Osteocyte (in vitro differentiated cells): Measurements from ENCODE around the gene MEIS2. TPM values are rescaled to one million over a fixed set of nuclear protein-coding genes. Genes with fewer than 3 reads are reported as not detected.

Source experiments
- DNase-seq: peaks from one replicate; pipeline ENCODE4 v3.0.0; 2021; ENCODE audit warnings: mixed read lengths; ENCODE audit not compliant: unreplicated experiment; ENCODE audit errors: extremely low spot score
- H3K27ac Mint-ChIP-seq: one replicate; pipeline ENCODE4 v1.8.0; 2021; ENCODE audit warnings: mild to moderate bottlenecking, mixed read lengths; ENCODE audit not compliant: unreplicated experiment
- H3K27me3 Mint-ChIP-seq: one replicate; pipeline ENCODE4 v1.8.0; 2021; ENCODE audit warnings: mixed read lengths; ENCODE audit not compliant: unreplicated experiment
- H3K36me3 Mint-ChIP-seq: one replicate; pipeline ENCODE4 v1.8.0; 2021; ENCODE audit warnings: mixed read lengths; ENCODE audit not compliant: unreplicated experiment
- H3K4me1 Mint-ChIP-seq: one replicate; pipeline ENCODE4 v1.8.0; 2021; ENCODE audit warnings: mixed read lengths; ENCODE audit not compliant: unreplicated experiment
- H3K4me3 Mint-ChIP-seq: one replicate; pipeline ENCODE4 v1.8.0; 2021; ENCODE audit warnings: mild to moderate bottlenecking, moderate library complexity, mixed read lengths; ENCODE audit not compliant: unreplicated experiment
- H3K9me3 Mint-ChIP-seq: one replicate; pipeline ENCODE4 v1.8.0; 2021; ENCODE audit warnings: mixed read lengths; ENCODE audit not compliant: unreplicated experiment
- total RNA-seq: library from RNA; stranded (reverse); gene quantifications from 2 replicates; pipeline ENCODE4 v1.2.1, GENCODE V29; 2021
- TF ChIP-seq, protein P1 (sequence below): fragments of 200-600 bp; sonication (generic); IDR thresholded peaks from 2 replicates; pipeline ENCODE4 v1.5.0; 2021; ENCODE audit warnings: antibody characterized with exemption, mild to moderate bottlenecking, moderate library complexity

The MEIS2 gene
- total RNA-seq, 1 donor from 2014 or later, result 79.9 TPM

- Mint-ChIP-seq H3K27ac (peak overlapping the region; percentile 15), H3K4me3 (no peak overlapping the region), H3K36me3 (peaks cover 32% of the 10 kb centered on the region), H3K27me3 (no peaks in the 10 kb centered on the region), H3K4me1 (peaks cover 16% of the 10 kb centered on the region), H3K9me3 (no peaks in the 10 kb centered on the region)
- DNase-seq, result no peak
- TF ChIP-seq, protein P1, sequence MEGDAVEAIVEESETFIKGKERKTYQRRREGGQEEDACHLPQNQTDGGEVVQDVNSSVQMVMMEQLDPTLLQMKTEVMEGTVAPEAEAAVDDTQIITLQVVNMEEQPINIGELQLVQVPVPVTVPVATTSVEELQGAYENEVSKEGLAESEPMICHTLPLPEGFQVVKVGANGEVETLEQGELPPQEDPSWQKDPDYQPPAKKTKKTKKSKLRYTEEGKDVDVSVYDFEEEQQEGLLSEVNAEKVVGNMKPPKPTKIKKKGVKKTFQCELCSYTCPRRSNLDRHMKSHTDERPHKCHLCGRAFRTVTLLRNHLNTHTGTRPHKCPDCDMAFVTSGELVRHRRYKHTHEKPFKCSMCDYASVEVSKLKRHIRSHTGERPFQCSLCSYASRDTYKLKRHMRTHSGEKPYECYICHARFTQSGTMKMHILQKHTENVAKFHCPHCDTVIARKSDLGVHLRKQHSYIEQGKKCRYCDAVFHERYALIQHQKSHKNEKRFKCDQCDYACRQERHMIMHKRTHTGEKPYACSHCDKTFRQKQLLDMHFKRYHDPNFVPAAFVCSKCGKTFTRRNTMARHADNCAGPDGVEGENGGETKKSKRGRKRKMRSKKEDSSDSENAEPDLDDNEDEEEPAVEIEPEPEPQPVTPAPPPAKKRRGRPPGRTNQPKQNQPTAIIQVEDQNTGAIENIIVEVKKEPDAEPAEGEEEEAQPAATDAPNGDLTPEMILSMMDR, result no peak
These were observed 55.3 kb downstream of the MEIS2 start for GRCh38 chr15:37044915-37045648.

- Mint-ChIP-seq H3K36me3 (peaks cover 28% of the 10 kb centered on the region), H3K27ac (no peak overlapping the region), H3K9me3 (no peaks in the 10 kb centered on the region), H3K4me1 (peaks cover 38% of the 10 kb centered on the region), H3K27me3 (no peaks in the 10 kb centered on the region), H3K4me3 (no peak overlapping the region)
- TF ChIP-seq, protein P1, result no peak
- DNase-seq, result no peak
These were observed 58.5 kb downstream of the MEIS2 start for GRCh38 chr15:37041836-37042235.

DNA sequence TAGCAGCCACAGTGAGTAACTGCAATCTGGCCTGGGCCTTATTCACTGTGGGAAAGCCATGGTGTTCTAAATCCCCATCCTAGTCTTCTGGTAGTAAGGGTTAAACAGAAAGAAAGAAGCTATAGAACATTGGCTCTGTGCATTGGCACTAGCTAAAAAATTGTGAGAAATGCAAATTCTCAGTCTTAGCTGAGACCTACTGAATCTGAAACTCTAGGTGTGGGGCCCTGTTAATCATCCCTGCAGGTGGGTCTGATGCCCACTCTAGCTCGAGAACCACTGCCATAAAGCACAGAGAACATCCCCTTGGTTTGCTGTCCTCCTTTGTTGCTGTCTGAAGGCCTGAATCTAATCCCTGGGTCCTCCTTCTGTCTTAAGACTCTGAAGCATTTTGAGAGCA is 59.3 kb downstream of the MEIS2 start:
- TF ChIP-seq, protein P1, result no peak
- H3K27me3 Mint-ChIP-seq, result no peaks in the 10 kb centered on the region
- DNase-seq, result no peak
- H3K27ac Mint-ChIP-seq, result no peak overlapping the region
- H3K9me3 Mint-ChIP-seq, result no peaks in the 10 kb centered on the region
- no peak overlapping the region for H3K4me3 Mint-ChIP-seq
- peaks cover 36% of the 10 kb centered on the region for H3K4me1 Mint-ChIP-seq
- peaks cover 30% of the 10 kb centered on the region for H3K36me3 Mint-ChIP-seq

GRCh38 chr15:37040072-37040742 is 60.1 kb downstream of the MEIS2 start:
- DNase-seq, result no peak
- H3K9me3 Mint-ChIP-seq, result no peaks in the 10 kb centered on the region
- peaks cover 39% of the 10 kb centered on the region for H3K4me1 Mint-ChIP-seq
- H3K27me3 Mint-ChIP-seq, result no peaks in the 10 kb centered on the region
- no peak overlapping the region for H3K4me3 Mint-ChIP-seq
- peaks cover 35% of the 10 kb centered on the region for H3K36me3 Mint-ChIP-seq
- H3K27ac Mint-ChIP-seq, result no peak overlapping the region
- TF ChIP-seq, protein P1, result no peak

DNA sequence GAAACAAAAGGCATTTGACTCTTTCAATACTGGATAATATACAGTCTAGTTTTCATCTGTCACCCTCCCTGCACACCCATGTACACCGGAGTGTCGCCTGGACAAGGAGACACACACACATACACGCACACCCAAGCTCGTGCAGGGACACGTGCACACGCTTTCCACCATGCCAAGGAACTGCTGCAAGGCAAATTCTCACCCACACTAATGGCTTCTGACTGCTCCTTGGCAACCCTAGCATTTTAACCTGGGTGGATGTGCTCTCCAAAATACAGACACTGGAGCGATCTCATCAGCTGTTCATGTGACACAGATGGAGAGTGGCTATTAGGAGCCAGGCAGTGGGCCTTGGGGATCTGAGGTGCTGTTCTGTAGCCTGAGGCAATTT is 61.6 kb downstream of the MEIS2 start:
- Mint-ChIP-seq H3K4me1 (peaks cover 39% of the 10 kb centered on the region), H3K27ac (peak overlapping the region; percentile 70), H3K4me3 (no peak overlapping the region)

More for the DNA sequence above, 61.6 kb downstream of the MEIS2 start:
- TF ChIP-seq, protein P1, result no peak
- no peaks in the 10 kb centered on the region for H3K27me3 Mint-ChIP-seq
- H3K36me3 Mint-ChIP-seq, result peaks cover 36% of the 10 kb centered on the region
- H3K9me3 Mint-ChIP-seq, result no peaks in the 10 kb centered on the region
- no peak for DNase-seq
